Colonic mucosa (tissue), 4 donors: ENCODE data around the gene NRTN. TPM values are rescaled to one million over a fixed set of nuclear protein-coding genes. Genes with fewer than 3 reads are reported as not detected.
"Not testable (repeated sequence)": the region's sequence is repeated elsewhere in the genome, so short reads cannot be mapped to it uniquely, and the experiment has no call there.

Experiments
- DNase-seq: peaks from one replicate; pipeline ENCODE4 v3.0.0-alpha.2; 2020
- H3K27ac ChIP-seq: fragments of 200-600 bp; one replicate; pipeline ENCODE4 v1.8.0; 2021
- H3K27me3 ChIP-seq: fragments of 200-600 bp; one replicate; pipeline ENCODE4 v1.8.0; 2021
- H3K36me3 ChIP-seq: fragments of 200-600 bp; one replicate; pipeline ENCODE4 v1.8.0; 2021
- H3K4me1 ChIP-seq: fragments of 200-600 bp; one replicate; pipeline ENCODE4 v1.8.0; 2021; ENCODE audit warnings: mild to moderate bottlenecking
- H3K4me3 ChIP-seq: fragments of 200-600 bp; one replicate; pipeline ENCODE4 v1.8.0; 2021
- H3K9ac ChIP-seq, 2 donors: one replicate each; pipeline ENCODE4 v1.7.0; 2013; ENCODE audit warnings: control low read depth in 2 of 2, low read depth in 2 of 2, low read length in 2 of 2
- H3K9me3 ChIP-seq: fragments of 200-600 bp; one replicate; pipeline ENCODE4 v1.8.0; 2021
- intact Hi-C: fragments of 100-400 bp; cut with DNase I; formaldehyde crosslinking; loops from one replicate; pipeline ENCODE4 v1.14.1; 2022
- total RNA-seq, 2 donors: library from RNA; stranded (reverse); fragmentation: NEBNext Ultra II Directional in 1 of 2; extraction: Animal tissue kit (Norgen Biotek cat#: 25700) in 1 of 2; gene quantifications; one replicate each; pipeline ENCODE4 v1.2.1, GENCODE V29; 2021
- TF ChIP-seq, protein P1 (sequence below): fragments of 200-600 bp; IDR thresholded peaks from one replicate; pipeline ENCODE4 v1.8.0; 2022; ENCODE audit warnings: antibody characterized with exemption, mild to moderate bottlenecking
- donor health status: healthy.
- donor health status: DM: no; HTN: no; CAD: no.
- donor health status: DM: no; HTN: no; CAD: no.

NRTN gene
- total RNA-seq, 2 donors from 2014 or later, result 1.8 to 2.9 TPM

DNA sequence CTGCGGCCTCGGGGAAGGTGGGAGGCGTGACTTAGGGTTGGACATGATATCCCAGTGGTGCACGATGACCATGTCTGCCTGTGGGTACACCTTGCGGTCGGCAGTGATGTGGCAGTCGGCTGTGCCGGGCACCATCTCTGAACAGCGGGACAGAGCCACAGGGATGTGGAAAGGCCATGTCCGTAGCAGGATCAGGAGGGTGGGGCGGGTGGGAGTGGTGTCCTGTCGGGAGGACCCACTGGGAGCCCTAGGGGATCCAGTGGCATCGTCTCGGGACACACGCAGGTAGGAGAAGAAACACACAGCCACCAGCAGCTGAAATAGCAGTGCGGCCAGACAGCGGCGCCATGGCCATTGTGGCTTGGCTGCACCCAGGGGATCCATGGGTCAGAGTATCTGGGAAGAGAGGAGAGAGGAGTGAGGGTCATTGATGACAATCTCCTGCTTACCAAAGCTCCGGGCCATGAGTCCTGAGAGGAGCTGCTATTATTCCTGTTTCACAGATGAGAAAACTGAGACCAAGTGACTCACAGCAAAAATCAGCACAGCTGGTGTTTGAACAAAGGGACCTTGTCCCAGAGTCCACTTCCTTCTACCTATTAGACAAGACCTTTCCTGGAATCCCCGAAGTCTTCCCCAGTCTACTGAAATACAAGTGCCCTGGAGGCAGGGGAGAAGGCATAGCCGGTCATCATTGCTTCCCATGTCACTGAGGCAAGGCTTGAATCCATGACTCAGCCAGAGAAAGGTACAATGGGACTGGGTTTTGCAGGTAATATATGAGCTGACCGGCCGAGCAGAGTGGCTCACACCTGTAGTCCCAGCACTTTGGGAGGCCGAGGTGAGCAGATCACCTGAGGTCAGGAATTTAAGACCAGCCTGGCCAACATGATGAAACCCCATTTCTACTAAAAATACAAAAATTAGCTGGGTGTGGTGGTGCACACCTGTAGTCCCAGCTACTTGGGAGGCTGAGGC is 39.9 kb downstream of the NRTN start:
- intact Hi-C loops, result no loop called here
- no peak overlapping the region for H3K4me3 ChIP-seq

DNA sequence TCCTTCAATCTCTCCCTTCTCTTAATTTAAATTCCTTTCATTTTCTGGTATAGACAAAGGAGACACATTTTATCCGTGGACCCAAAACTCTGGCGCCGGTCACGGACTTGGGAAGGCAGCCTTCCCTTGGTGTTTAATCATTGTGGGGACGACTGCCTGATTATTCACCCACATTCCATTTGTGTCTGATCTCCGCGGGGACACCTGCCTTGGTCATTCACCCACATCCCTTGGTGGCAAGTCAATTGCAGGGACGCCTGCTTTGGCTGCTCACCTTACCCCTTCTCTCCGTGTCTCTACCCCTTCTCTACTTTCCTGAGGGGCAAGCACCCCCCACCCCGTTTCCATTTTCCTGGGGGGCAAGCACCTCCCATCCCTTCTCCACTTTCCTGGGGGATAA is 43.0 kb downstream of the NRTN start:
- intact Hi-C loops, H3K9me3 ChIP-seq, H3K4me1 ChIP-seq, DNase-seq, H3K36me3 ChIP-seq, H3K27me3 ChIP-seq: not testable (repeated sequence)
- Histone ChIP-seq H3K9ac (peak overlapping the region; percentile 66 to 84), H3K4me3 (peak overlapping the region; percentile 31), H3K27ac (peak overlapping the region; percentile 75)

More for the DNA sequence above, 39.9 kb downstream of the NRTN start:
- Histone ChIP-seq H3K4me1 (no peaks in the 10 kb centered on the region), H3K36me3 (no peaks in the 10 kb centered on the region), H3K9me3 (no peaks in the 10 kb centered on the region), H3K27me3 (no peaks in the 10 kb centered on the region), H3K9ac (no peak overlapping the region), H3K27ac (no peak overlapping the region)
- TF ChIP-seq, protein P1, sequence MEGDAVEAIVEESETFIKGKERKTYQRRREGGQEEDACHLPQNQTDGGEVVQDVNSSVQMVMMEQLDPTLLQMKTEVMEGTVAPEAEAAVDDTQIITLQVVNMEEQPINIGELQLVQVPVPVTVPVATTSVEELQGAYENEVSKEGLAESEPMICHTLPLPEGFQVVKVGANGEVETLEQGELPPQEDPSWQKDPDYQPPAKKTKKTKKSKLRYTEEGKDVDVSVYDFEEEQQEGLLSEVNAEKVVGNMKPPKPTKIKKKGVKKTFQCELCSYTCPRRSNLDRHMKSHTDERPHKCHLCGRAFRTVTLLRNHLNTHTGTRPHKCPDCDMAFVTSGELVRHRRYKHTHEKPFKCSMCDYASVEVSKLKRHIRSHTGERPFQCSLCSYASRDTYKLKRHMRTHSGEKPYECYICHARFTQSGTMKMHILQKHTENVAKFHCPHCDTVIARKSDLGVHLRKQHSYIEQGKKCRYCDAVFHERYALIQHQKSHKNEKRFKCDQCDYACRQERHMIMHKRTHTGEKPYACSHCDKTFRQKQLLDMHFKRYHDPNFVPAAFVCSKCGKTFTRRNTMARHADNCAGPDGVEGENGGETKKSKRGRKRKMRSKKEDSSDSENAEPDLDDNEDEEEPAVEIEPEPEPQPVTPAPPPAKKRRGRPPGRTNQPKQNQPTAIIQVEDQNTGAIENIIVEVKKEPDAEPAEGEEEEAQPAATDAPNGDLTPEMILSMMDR, result no peak
- DNase-seq, result no peak

DNA sequence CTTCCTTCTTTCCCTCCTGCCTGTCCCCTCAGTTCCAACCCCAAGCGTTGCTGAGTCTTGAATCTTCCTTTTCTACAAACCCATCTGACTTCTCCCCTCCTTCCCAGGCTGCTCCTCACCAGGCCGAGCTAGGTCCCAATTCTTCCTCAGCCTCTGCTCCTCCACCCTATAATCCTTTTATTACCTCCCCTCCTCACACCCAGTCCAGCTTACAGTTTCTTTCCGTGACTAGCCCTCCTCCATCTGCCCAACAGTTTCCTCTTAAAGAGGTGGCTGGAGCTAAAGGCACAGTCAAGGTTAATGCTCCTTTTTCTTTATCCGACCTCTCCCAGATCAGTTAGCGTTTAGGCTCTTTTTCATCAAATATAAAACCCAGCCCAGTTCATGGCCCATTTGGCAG is 43.8 kb downstream of the NRTN start:
- H3K4me1 ChIP-seq, H3K36me3 ChIP-seq, H3K9me3 ChIP-seq, H3K27me3 ChIP-seq, intact Hi-C loops: not testable (repeated sequence)
- peak overlapping the region; percentile 56 to 84 for H3K9ac ChIP-seq
- peak overlapping the region; percentile 31 for H3K4me3 ChIP-seq
- H3K27ac ChIP-seq, result peak overlapping the region; percentile 75
- DNase-seq, result peak; percentile 75

DNA sequence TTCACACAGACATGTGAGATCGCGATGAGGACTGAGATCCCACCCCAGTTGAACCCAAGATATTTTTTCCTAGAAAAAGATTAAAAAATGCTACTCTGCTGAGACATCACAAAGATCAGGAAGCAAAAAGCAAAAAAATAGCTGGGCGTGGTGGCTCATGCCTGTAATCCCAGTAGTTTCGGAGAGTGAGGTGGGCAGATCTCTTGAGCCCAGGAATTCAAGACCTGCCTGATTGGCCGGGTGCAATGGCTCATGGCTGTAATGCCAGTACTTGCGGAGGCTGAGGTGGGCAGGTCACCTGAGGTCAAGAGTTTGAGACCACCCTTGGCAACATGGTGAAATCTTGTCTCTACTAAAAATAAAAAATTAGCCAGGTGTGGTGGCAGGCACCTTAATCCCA is 45.3 kb downstream of the NRTN start:
- peak; percentile 65 for DNase-seq
- Histone ChIP-seq H3K9me3 (no peaks in the 10 kb centered on the region), H3K36me3 (no peaks in the 10 kb centered on the region), H3K9ac (peak overlapping the region; percentile 76 to 84), H3K27me3 (no peaks in the 10 kb centered on the region), H3K4me1 (no peaks in the 10 kb centered on the region), H3K4me3 (peak overlapping the region; percentile 31), H3K27ac (peak overlapping the region; percentile 75)
- intact Hi-C loops, result no loop called here
- TF ChIP-seq, protein P1, result no peak

DNA sequence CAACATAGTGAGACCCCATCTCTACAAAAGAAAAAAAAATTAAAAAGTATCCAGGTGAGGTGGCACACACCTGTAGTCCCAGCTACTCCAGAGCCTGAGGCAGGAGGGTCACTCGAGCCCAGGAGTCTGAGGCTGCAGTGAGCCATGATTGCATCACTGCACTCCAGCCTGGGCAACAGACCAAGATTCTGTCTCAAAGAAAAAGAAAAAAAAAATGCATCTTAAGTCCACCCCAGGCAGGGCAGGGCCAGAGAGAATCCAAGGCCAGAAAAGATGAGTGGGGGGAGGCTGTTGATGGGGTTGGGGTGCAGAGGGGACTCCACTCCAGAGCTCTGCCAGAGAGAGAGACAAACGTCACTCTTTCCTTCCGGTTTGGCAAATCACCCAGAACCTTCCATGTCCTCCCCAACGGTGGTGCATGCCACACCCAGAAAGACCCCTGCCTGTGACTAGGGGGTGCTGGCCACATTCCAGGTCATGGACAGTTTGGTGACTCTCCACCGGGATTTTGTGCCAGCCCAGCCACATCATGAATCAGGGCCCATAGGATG is 46.0 kb downstream of the NRTN start:
- H3K27me3 ChIP-seq, result no peaks in the 10 kb centered on the region
- intact Hi-C loops, result no loop called here
- peak overlapping the region; percentile 76 to 84 for H3K9ac ChIP-seq
- H3K36me3 ChIP-seq, result no peaks in the 10 kb centered on the region
- H3K4me3 ChIP-seq, result peak overlapping the region; percentile 31
- peak overlapping the region; percentile 75 for H3K27ac ChIP-seq
- no peaks in the 10 kb centered on the region for H3K4me1 ChIP-seq
- TF ChIP-seq, protein P1, result no peak
- DNase-seq, result peak; percentile 62
- no peaks in the 10 kb centered on the region for H3K9me3 ChIP-seq

DNA sequence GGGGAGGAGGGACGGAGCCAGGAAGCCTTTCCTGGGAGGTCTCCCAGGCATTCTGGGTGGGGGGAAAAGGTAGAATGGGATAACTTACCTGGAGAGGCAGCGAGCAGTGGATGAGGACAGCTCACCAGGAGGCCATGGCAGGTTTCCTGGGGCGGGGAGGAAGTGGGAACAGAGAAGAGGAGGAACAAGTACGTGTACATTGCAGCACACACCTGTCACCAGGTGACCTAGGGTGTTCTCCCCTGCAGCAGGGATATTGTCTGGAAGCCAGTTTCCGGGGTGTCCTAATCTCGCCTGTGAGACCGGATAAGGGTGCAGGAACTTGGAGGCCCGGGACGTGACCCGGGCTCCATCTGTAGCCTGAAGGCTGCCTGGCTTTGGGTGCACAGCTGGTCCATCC is 46.4 kb downstream of the NRTN start, which contains the start of gene FUT3:
Gene FUT3 (minus strand): TSS at position 148 of the 400 bp plus-strand sequence.
- H3K27ac ChIP-seq, result peak within 1 kb of the TSS; percentile 75
- peak; percentile 87 for DNase-seq
- H3K27me3 ChIP-seq, result no peaks in the 10 kb centered on the region
- H3K36me3 ChIP-seq, result no peaks in the 10 kb centered on the region
- H3K4me3 ChIP-seq, result peak within 1 kb of the TSS; percentile 31
- peak within 1 kb of the TSS; percentile 76 to 84 for H3K9ac ChIP-seq
- TF ChIP-seq, protein P1, result no peak
- no peaks in the 10 kb centered on the region for H3K4me1 ChIP-seq
- intact Hi-C loops, result no loop called here
- no peaks in the 10 kb centered on the region for H3K9me3 ChIP-seq

DNA sequence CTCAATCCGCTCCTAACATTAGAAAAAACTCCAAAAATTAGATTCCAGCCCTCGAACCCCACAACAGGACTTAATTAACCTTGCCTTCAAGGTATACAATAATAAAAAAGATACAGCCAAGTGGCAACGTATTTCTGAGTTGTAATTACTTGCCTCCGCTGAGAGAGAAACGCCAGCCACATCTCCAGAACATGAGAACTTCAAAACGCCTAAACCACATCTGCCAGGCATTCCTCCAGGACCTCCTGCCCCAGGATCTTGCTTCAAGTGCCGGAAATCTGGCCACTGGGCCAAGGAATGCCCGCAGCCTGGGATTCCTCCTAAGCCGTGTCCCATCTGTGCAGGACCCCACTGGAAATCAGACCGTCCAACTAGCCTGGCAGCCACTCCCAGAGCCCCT is 49.3 kb downstream of the NRTN start:
- H3K4me3 ChIP-seq, H3K4me1 ChIP-seq, H3K27me3 ChIP-seq, H3K36me3 ChIP-seq, intact Hi-C loops, DNase-seq, H3K27ac ChIP-seq, H3K9ac ChIP-seq, H3K9me3 ChIP-seq: not testable (repeated sequence)

DNA sequence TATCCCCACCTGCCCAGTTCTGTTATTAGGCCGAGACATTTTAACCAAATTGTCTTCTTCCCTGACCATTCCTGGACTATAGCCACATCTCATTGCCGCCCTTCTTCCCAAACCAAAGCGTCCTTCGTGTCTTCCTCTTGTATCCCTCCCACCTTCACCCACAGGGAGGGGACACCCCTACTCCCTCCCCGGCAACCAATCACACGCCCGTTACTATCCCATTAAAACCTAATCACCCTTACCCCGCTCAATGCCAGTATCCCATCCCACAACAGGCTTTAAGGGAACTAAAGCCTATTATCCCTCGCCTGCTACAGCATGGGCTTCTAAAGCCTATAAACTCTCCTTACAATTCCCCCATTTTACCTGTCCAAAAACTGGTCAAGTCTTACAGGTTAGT is 50.3 kb downstream of the NRTN start:
- H3K27ac ChIP-seq, H3K9ac ChIP-seq, DNase-seq, H3K27me3 ChIP-seq, H3K36me3 ChIP-seq, H3K4me1 ChIP-seq, H3K9me3 ChIP-seq, H3K4me3 ChIP-seq, intact Hi-C loops: not testable (repeated sequence)
